Effector CD4-positive, alpha-beta T cell (primary cell): ENCODE data around the gene IRF2BP2.
"Not testable (repeated sequence)": the region's sequence is repeated elsewhere in the genome, so short reads cannot be mapped to it uniquely, and the experiment has no call there.

Source experiments
- DNase-seq: peaks from one replicate; pipeline ENCODE4 v3.0.0-alpha.2; 2020
- total RNA-seq: gene quantifications from one replicate; lab custom pipeline; 2026; lab: John Stamatoyannopoulos, UW

The IRF2BP2 gene
- 695 reads per million, percentile 99 among the genes with 10 or more reads in this experiment for total RNA-seq

- peak; percentile 66 for DNase-seq
Observed at GRCh38 chr1:234610061-234610665, at the start of gene IRF2BP2. TSS of gene IRF2BP2 (minus strand) at chr1:234610178. CDS start at chr1:234609494, 684 bp downstream.

- DNase-seq = no peak
Observed at GRCh38 chr1:234659538-234659937, 49.6 kb upstream of the IRF2BP2 start.

GRCh38 chr1:234658138-234658537 lies 48.2 kb upstream of the IRF2BP2 start:
- no peak for DNase-seq

- no peak for DNase-seq
Observed at GRCh38 chr1:234656944-234657654, 47.1 kb upstream of the IRF2BP2 start.

- no peak for DNase-seq
Observed at GRCh38 chr1:234656070-234656895, 46.3 kb upstream of the IRF2BP2 start.

- no peak for DNase-seq
Observed at GRCh38 chr1:234655328-234656069, 45.5 kb upstream of the IRF2BP2 start.

GRCh38 chr1:234654002-234654733 lies 44.2 kb upstream of the IRF2BP2 start:
- DNase-seq = no peak

GRCh38 chr1:234649432-234650081 lies 39.6 kb upstream of the IRF2BP2 start:
- DNase-seq = no peak

- no peak for DNase-seq
Observed at GRCh38 chr1:234647758-234648157, 37.8 kb upstream of the IRF2BP2 start.

- DNase-seq = no peak
Observed at GRCh38 chr1:234647245-234647644, 37.3 kb upstream of the IRF2BP2 start.

GRCh38 chr1:234645964-234646363 lies 36.0 kb upstream of the IRF2BP2 start:
- DNase-seq = no peak

- DNase-seq = no peak
Observed at GRCh38 chr1:234645474-234645953, 35.5 kb upstream of the IRF2BP2 start.

- no peak for DNase-seq
Observed at GRCh38 chr1:234644928-234645327, 35.0 kb upstream of the IRF2BP2 start.

GRCh38 chr1:234643850-234644134 lies 33.8 kb upstream of the IRF2BP2 start:
- DNase-seq = no peak

- DNase-seq = no peak
Observed at GRCh38 chr1:234643111-234643849, 33.3 kb upstream of the IRF2BP2 start.

- no peak for DNase-seq
Observed at GRCh38 chr1:234642428-234642827, 32.5 kb upstream of the IRF2BP2 start.

GRCh38 chr1:234639961-234640360 lies 30.0 kb upstream of the IRF2BP2 start:
- DNase-seq = no peak

- DNase-seq = no peak
Observed at GRCh38 chr1:234638832-234639799, 29.1 kb upstream of the IRF2BP2 start.

- DNase-seq = not testable (repeated sequence)
Observed at GRCh38 chr1:234634922-234635321, 24.9 kb upstream of the IRF2BP2 start.

- DNase-seq = no peak
Observed at GRCh38 chr1:234634387-234634786, 24.4 kb upstream of the IRF2BP2 start.
